Neural cell (in vitro differentiated cells): Measurements from ENCODE around the gene KBTBD3. TPM values are rescaled to one million over a fixed set of nuclear protein-coding genes. Genes with fewer than 3 reads are reported as not detected.

Source experiments
- H2AFZ ChIP-seq: fragments of 200-600, 300-800 bp; sonication (generic), shearing (Covaris generic); 2 replicates; pipeline ENCODE4 v1.6.0; 2014; ENCODE audit warnings: low read depth, mild to moderate bottlenecking, antibody characterized with exemption, low read length, moderate library complexity
- H3F3A ChIP-seq: fragments of 200-600 bp; shearing (Covaris generic); 2 replicates; pipeline ENCODE4 v1.6.1; 2016; ENCODE audit warnings: mild to moderate bottlenecking, moderate library complexity, mixed read lengths, antibody characterized with exemption, low read length; ENCODE audit not compliant: insufficient read depth, poor library complexity, severe bottlenecking
- H3K27ac ChIP-seq: fragments of 200-600, 300-800 bp; sonication (generic), shearing (Covaris generic); 2 replicates; pipeline ENCODE4 v1.5.1; 2014; ENCODE audit warnings: mild to moderate bottlenecking, low read length, moderate library complexity
- H3K27me3 ChIP-seq: fragments of 300-800, 200-600 bp; sonication (generic), shearing (Covaris generic); 2 replicates; pipeline ENCODE4 v1.6.0; 2014; ENCODE audit warnings: mild to moderate bottlenecking, low read depth, low read length, moderate library complexity; ENCODE audit not compliant: insufficient read depth
- H3K36me3 ChIP-seq: fragments of 300-800, 200-600 bp; sonication (generic), shearing (Covaris generic); 2 replicates; pipeline ENCODE4 v1.5.1; 2014; ENCODE audit warnings: mild to moderate bottlenecking, antibody characterized with exemption, low read length, moderate library complexity; ENCODE audit not compliant: insufficient read depth
- H3K4me2 ChIP-seq: fragments of 300-800, 200-600 bp; sonication (generic), shearing (Covaris generic); 2 replicates; pipeline ENCODE4 v1.6.0; 2014; ENCODE audit warnings: mild to moderate bottlenecking, low read length
- H3K4me3 ChIP-seq: fragments of 300-800, 200-600 bp; sonication (generic), shearing (Covaris generic); 2 replicates; pipeline ENCODE4 v1.5.1; 2014; ENCODE audit warnings: mild to moderate bottlenecking, low read length, moderate library complexity
- H3K79me2 ChIP-seq: fragments of 200-600 bp; shearing (Covaris generic); replicated peaks from 2 replicates; pipeline ENCODE4 v1.6.0; 2014; ENCODE audit warnings: mild to moderate bottlenecking, low read length, moderate library complexity; ENCODE audit not compliant: insufficient read depth
- H3K9ac ChIP-seq: fragments of 300-800, 200-600 bp; sonication (generic), shearing (Covaris generic); 2 replicates; pipeline ENCODE4 v1.6.1; 2016; ENCODE audit warnings: mild to moderate bottlenecking, low read length, mixed read lengths
- H3K9me2 ChIP-seq: fragments of 200-600 bp; shearing (Covaris generic); 2 replicates; pipeline ENCODE4 v1.6.1; 2016; ENCODE audit warnings: mild to moderate bottlenecking, low read length, mixed read lengths; ENCODE audit not compliant: insufficient read depth
- H3K9me3 ChIP-seq: fragments of 200-600, 300-800 bp; sonication (generic), shearing (Covaris generic); 2 replicates; pipeline ENCODE4 v1.6.1; 2016; ENCODE audit warnings: mild to moderate bottlenecking, mixed run types, low read length, moderate library complexity, mixed read lengths
- H4K20me1 ChIP-seq: fragments of 200-600 bp; shearing (Covaris generic); 2 replicates; pipeline ENCODE4 v1.6.1; 2016; ENCODE audit warnings: mild to moderate bottlenecking, mixed run types; ENCODE audit not compliant: insufficient read depth
- EP300 ChIP-seq: fragments of 450-650 bp; conservative IDR thresholded peaks from 2 replicates; pipeline ENCODE4 v1.6.1; 2014; ENCODE audit warnings: antibody characterized with exemption, mild to moderate bottlenecking, moderate library complexity; ENCODE audit not compliant: poor library complexity, severe bottlenecking
- EZH2 ChIP-seq: fragments of 200-600, 300-800 bp; shearing (Covaris generic), sonication (generic); IDR thresholded peaks from 2 replicates; pipeline ENCODE4 v1.6.1; 2014; ENCODE audit warnings: antibody characterized with exemption, low read length, borderline replicate concordance, mild to moderate bottlenecking; ENCODE audit not compliant: insufficient read depth, poor library complexity, severe bottlenecking
- MXI1 ChIP-seq: fragments of 450-650 bp; conservative IDR thresholded peaks from 2 replicates; pipeline ENCODE4 v1.6.1; 2014; ENCODE audit warnings: antibody characterized with exemption, mild to moderate bottlenecking; ENCODE audit not compliant: poor library complexity, severe bottlenecking
- POLR2AphosphoS5 ChIP-seq: IDR thresholded peaks from 2 replicates; pipeline ENCODE4 v1.6.1; 2012
- RAD21 ChIP-seq: fragments of 450-650 bp; conservative IDR thresholded peaks from 2 replicates; pipeline ENCODE4 v1.6.1; 2014; ENCODE audit warnings: antibody characterized with exemption, mild to moderate bottlenecking, moderate library complexity
- SMC3 ChIP-seq: fragments of 450-650 bp; conservative IDR thresholded peaks from 2 replicates; pipeline ENCODE4 v1.6.1; 2014; ENCODE audit warnings: antibody characterized with exemption, mild to moderate bottlenecking, moderate library complexity; ENCODE audit not compliant: poor library complexity
- TAF1 ChIP-seq: IDR thresholded peaks from 2 replicates; pipeline ENCODE4 v1.6.1; 2012; ENCODE audit warnings: low read depth
- polyA plus RNA-seq: library from polyadenylated mRNA; depleted of rRNA; stranded (reverse); fragments of >200 nt; gene quantifications from 2 replicates; pipeline ENCODE4 v1.2.3, GENCODE V29; 2014
- TF ChIP-seq, protein P1 (sequence below): fragments of 450-650 bp; IDR thresholded peaks from 2 replicates; pipeline ENCODE4 v1.5.1; 2014; ENCODE audit warnings: antibody characterized with exemption, mild to moderate bottlenecking, moderate library complexity; ENCODE audit not compliant: poor library complexity, severe bottlenecking
- TF ChIP-seq, protein P2 (sequence below): IDR thresholded peaks from 2 replicates; pipeline ENCODE4 v1.6.1; 2012; ENCODE audit warnings: borderline replicate concordance

Gene KBTBD3
- polyA plus RNA-seq, 1 donor from 2014 or later, result 7.3 TPM

DNA sequence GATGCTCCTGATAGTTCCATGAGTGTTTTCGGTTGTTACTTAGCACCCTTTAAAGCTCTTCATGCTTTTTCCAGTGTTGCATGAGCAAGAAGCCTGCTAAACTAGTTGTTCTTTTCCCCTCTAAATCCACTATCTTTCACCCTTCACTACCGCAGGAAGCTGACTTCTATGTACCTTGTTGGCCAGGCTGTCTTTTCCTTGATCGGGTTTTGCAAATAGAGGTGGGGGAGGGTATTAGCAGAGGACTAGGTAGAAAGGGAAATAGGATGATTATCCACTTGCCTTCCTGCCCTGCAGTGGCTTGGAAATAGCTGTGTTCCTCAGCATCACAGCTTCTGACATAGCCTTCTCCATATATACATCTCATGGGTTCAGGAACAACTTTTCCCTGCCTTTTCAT lies 24.2 kb upstream of the KBTBD3 start:
- TF ChIP-seq, protein P1, sequence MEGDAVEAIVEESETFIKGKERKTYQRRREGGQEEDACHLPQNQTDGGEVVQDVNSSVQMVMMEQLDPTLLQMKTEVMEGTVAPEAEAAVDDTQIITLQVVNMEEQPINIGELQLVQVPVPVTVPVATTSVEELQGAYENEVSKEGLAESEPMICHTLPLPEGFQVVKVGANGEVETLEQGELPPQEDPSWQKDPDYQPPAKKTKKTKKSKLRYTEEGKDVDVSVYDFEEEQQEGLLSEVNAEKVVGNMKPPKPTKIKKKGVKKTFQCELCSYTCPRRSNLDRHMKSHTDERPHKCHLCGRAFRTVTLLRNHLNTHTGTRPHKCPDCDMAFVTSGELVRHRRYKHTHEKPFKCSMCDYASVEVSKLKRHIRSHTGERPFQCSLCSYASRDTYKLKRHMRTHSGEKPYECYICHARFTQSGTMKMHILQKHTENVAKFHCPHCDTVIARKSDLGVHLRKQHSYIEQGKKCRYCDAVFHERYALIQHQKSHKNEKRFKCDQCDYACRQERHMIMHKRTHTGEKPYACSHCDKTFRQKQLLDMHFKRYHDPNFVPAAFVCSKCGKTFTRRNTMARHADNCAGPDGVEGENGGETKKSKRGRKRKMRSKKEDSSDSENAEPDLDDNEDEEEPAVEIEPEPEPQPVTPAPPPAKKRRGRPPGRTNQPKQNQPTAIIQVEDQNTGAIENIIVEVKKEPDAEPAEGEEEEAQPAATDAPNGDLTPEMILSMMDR, result no peak
- TF ChIP-seq TAF1 (no peak), EP300 (no peak), EZH2 (no peak), MXI1 (no peak), RAD21 (no peak), SMC3 (no peak), POLR2AphosphoS5 (no peak)
- TF ChIP-seq, protein P2, sequence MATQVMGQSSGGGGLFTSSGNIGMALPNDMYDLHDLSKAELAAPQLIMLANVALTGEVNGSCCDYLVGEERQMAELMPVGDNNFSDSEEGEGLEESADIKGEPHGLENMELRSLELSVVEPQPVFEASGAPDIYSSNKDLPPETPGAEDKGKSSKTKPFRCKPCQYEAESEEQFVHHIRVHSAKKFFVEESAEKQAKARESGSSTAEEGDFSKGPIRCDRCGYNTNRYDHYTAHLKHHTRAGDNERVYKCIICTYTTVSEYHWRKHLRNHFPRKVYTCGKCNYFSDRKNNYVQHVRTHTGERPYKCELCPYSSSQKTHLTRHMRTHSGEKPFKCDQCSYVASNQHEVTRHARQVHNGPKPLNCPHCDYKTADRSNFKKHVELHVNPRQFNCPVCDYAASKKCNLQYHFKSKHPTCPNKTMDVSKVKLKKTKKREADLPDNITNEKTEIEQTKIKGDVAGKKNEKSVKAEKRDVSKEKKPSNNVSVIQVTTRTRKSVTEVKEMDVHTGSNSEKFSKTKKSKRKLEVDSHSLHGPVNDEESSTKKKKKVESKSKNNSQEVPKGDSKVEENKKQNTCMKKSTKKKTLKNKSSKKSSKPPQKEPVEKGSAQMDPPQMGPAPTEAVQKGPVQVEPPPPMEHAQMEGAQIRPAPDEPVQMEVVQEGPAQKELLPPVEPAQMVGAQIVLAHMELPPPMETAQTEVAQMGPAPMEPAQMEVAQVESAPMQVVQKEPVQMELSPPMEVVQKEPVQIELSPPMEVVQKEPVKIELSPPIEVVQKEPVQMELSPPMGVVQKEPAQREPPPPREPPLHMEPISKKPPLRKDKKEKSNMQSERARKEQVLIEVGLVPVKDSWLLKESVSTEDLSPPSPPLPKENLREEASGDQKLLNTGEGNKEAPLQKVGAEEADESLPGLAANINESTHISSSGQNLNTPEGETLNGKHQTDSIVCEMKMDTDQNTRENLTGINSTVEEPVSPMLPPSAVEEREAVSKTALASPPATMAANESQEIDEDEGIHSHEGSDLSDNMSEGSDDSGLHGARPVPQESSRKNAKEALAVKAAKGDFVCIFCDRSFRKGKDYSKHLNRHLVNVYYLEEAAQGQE, result no peak
- Histone ChIP-seq H3K9me2 (no peaks in the 10 kb centered on the region), H3K27ac (no peak overlapping the region), H2AFZ (no peak overlapping the region), H3F3A (no peaks in the 10 kb centered on the region), H3K4me2 (no peak overlapping the region), H4K20me1 (no peaks in the 10 kb centered on the region), H3K9ac (no peak overlapping the region), H3K4me3 (no peak overlapping the region), H3K9me3 (no peaks in the 10 kb centered on the region), H3K79me2 (no peaks in the 10 kb centered on the region), H3K27me3 (no peaks in the 10 kb centered on the region), H3K36me3 (peaks cover 13% of the 10 kb centered on the region)

DNA sequence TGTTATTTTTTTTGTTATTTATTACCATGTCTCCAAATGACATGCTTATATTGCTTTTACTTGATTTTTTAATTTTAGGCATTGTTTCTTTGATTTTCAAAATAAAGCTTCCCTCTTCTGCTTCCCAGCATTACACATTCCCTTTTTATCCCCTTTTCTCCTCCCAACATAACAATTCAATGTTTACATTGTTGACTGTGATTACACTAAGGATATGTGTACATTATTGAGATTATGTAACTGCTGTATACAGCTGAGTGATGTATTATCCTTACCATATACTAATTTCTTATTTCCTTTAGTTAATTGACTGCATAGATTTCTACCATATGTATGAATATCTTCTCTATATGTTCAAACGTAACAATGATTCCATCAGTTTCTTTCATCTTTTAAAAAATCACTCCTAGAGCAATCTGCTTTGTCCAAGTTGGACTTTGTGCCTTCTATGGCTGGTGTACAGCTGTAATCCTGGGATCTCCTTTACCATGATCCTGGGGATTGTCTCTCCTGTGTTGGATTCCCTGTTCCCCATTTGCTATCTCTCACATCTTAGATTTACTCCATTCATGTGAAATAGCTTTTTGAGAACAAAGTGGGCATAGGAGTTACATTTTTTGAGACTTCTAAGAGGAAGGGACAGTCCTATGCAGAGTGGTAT lies 21.9 kb upstream of the KBTBD3 start:
- Histone ChIP-seq H3K9ac (no peak overlapping the region), H3K27me3 (no peaks in the 10 kb centered on the region), H3K9me2 (no peaks in the 10 kb centered on the region), H3K9me3 (no peaks in the 10 kb centered on the region), H3K4me2 (no peak overlapping the region), H3K27ac (no peak overlapping the region), H4K20me1 (no peaks in the 10 kb centered on the region), H3K79me2 (no peaks in the 10 kb centered on the region), H3K36me3 (peaks cover 13% of the 10 kb centered on the region), H3K4me3 (no peak overlapping the region), H3F3A (no peaks in the 10 kb centered on the region), H2AFZ (no peak overlapping the region)
- TF ChIP-seq SMC3, result no peak
- TF ChIP-seq, protein P1, result no peak
- TF ChIP-seq POLR2AphosphoS5, result no peak
- TF ChIP-seq MXI1, result no peak
- no peak for TF ChIP-seq RAD21
- TF ChIP-seq, protein P2, result no peak
- TF ChIP-seq EZH2, result no peak
- TF ChIP-seq EP300, result no peak
- TF ChIP-seq TAF1, result no peak
